Measurements from ENCODE around the gene RTRAF.

Gene RTRAF

GRCh38 chr14:51993285-51993920 is 4.1 kb downstream of the RTRAF start:
- TF ChIP-seq, protein P1, sequence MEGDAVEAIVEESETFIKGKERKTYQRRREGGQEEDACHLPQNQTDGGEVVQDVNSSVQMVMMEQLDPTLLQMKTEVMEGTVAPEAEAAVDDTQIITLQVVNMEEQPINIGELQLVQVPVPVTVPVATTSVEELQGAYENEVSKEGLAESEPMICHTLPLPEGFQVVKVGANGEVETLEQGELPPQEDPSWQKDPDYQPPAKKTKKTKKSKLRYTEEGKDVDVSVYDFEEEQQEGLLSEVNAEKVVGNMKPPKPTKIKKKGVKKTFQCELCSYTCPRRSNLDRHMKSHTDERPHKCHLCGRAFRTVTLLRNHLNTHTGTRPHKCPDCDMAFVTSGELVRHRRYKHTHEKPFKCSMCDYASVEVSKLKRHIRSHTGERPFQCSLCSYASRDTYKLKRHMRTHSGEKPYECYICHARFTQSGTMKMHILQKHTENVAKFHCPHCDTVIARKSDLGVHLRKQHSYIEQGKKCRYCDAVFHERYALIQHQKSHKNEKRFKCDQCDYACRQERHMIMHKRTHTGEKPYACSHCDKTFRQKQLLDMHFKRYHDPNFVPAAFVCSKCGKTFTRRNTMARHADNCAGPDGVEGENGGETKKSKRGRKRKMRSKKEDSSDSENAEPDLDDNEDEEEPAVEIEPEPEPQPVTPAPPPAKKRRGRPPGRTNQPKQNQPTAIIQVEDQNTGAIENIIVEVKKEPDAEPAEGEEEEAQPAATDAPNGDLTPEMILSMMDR (IDR thresholded peaks at IDR 0.05; ENCODE audit: low read depth, low read length), result no peak
- no peak overlapping the region for H3K4me3 ChIP-seq (ENCODE audit: low read depth, low read length)

DNA sequence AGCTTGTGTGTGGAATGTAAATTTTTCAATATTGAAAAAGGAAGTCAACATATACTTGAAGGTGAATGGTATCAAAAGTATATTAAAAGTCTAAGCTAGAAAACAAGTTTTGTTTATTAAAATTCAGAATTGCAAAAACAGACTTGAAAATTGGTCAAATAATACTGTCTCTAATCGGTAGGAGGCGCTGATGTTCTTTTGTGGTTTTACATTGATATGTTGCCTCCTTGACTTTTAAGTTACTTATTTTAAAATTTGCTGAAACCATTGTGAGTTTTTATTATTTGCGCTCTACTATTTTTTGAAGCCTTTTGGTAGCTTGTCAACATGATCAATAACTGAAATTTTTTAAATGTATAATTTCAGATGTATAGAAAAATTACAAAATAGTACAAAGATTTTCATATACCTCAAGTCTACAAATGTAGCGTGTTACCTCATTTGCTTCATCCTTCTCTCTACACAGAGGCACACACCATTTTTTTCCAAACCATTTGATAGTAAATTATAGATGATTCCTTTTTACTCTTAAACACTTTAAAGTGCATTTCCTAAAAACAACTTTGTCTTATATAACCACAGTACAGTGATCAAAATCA is 6.9 kb downstream of the RTRAF start:
- no peak overlapping the region for H3K4me3 ChIP-seq (ENCODE audit: low read depth, low read length)
- TF ChIP-seq, protein P1 (IDR thresholded peaks at IDR 0.05; ENCODE audit: low read depth, low read length), result peak; percentile 33; the same call in 1 of the 2 replicates

GRCh38 chr14:51998348-51998747 is 9.0 kb downstream of the RTRAF start:
- no peak overlapping the region for H3K4me3 ChIP-seq (ENCODE audit: low read depth, low read length)
- TF ChIP-seq, protein P1 (IDR thresholded peaks at IDR 0.05; ENCODE audit: low read depth, low read length), result no peak

- H3K4me3 ChIP-seq (ENCODE audit: low read depth, low read length), result no peak overlapping the region
- TF ChIP-seq, protein P1 (IDR thresholded peaks at IDR 0.05; ENCODE audit: low read depth, low read length), result no peak
These were observed 9.7 kb downstream of the RTRAF start for GRCh38 chr14:51999084-51999483.

GRCh38 chr14:52000019-52000582 is 10.8 kb downstream of the RTRAF start:
- TF ChIP-seq, protein P1 (IDR thresholded peaks at IDR 0.05; ENCODE audit: low read depth, low read length), result no peak
- no peak overlapping the region for H3K4me3 ChIP-seq (ENCODE audit: low read depth, low read length)

GRCh38 chr14:52000696-52001095 is 11.3 kb downstream of the RTRAF start:
- TF ChIP-seq, protein P1 (IDR thresholded peaks at IDR 0.05; ENCODE audit: low read depth, low read length), result no peak
- no peak overlapping the region for H3K4me3 ChIP-seq (ENCODE audit: low read depth, low read length)

- H3K4me3 ChIP-seq (ENCODE audit: low read depth, low read length), result no peak overlapping the region
- TF ChIP-seq, protein P1 (IDR thresholded peaks at IDR 0.05; ENCODE audit: low read depth, low read length), result no peak
These were observed 13.2 kb downstream of the RTRAF start for GRCh38 chr14:52002542-52002941.

Measured in WI38 (cell line).